ENCODE results near the gene LHPP. TPM values are rescaled to one million over a fixed set of nuclear protein-coding genes. Genes with fewer than 3 reads are reported as not detected.
"Not testable (repeated sequence)": the region's sequence is repeated elsewhere in the genome, so short reads cannot be mapped to it uniquely, and the experiment has no call there.

Gene LHPP
- total RNA-seq, 1 experiment from 2014 or later: 9.4 TPM

- peak; percentile 63 for DNase-seq (ENCODE audit: low read depth)
Measured at GRCh38 chr10:124535731-124536495, 74.3 kb downstream of the LHPP start.

- no peak for DNase-seq (ENCODE audit: low read depth)
Measured at GRCh38 chr10:124536496-124537050, 75.0 kb downstream of the LHPP start.

- DNase-seq (ENCODE audit: low read depth): no peak
Measured at GRCh38 chr10:124537166-124537725, 75.6 kb downstream of the LHPP start.

- no peak for DNase-seq (ENCODE audit: low read depth)
Measured at GRCh38 chr10:124537891-124538290, 76.3 kb downstream of the LHPP start.

- DNase-seq (ENCODE audit: low read depth): no peak
Measured at GRCh38 chr10:124538706-124539105, 77.1 kb downstream of the LHPP start.

GRCh38 chr10:124539935-124540641 is 78.5 kb downstream of the LHPP start:
- no peak for DNase-seq (ENCODE audit: low read depth)

GRCh38 chr10:124541076-124541903 is 79.7 kb downstream of the LHPP start:
- no peak for DNase-seq (ENCODE audit: low read depth)

- DNase-seq (ENCODE audit: low read depth): no peak
Measured at GRCh38 chr10:124542336-124542735, 80.7 kb downstream of the LHPP start.

GRCh38 chr10:124543146-124543545 is 81.5 kb downstream of the LHPP start:
- DNase-seq (ENCODE audit: low read depth): no peak

- DNase-seq (ENCODE audit: low read depth): no peak
Measured at GRCh38 chr10:124543971-124544370, 82.3 kb downstream of the LHPP start.

- DNase-seq (ENCODE audit: low read depth): no peak
Measured at GRCh38 chr10:124544711-124545110, 83.1 kb downstream of the LHPP start.

- DNase-seq (ENCODE audit: low read depth): no peak
Measured at GRCh38 chr10:124545351-124546054, 83.9 kb downstream of the LHPP start.

- no peak for DNase-seq (ENCODE audit: low read depth)
Measured at GRCh38 chr10:124546055-124546369, 84.4 kb downstream of the LHPP start.

GRCh38 chr10:124546957-124547646 is 85.5 kb downstream of the LHPP start:
- no peak for DNase-seq (ENCODE audit: low read depth)

- DNase-seq (ENCODE audit: low read depth): no peak
Measured at GRCh38 chr10:124547647-124548168, 86.1 kb downstream of the LHPP start.

GRCh38 chr10:124549171-124549570 is 87.5 kb downstream of the LHPP start:
- DNase-seq (ENCODE audit: low read depth): not testable (repeated sequence)

GRCh38 chr10:124550293-124551034 is 88.8 kb downstream of the LHPP start:
- DNase-seq (ENCODE audit: low read depth): no peak

GRCh38 chr10:124551097-124551496 is 89.5 kb downstream of the LHPP start:
- no peak for DNase-seq (ENCODE audit: low read depth)

- DNase-seq (ENCODE audit: low read depth): no peak
Measured at GRCh38 chr10:124551755-124552154, 90.1 kb downstream of the LHPP start.
